WTC11 (cell line): ENCODE measurements around the gene SIGLEC1. TPM values are rescaled to one million over a fixed set of nuclear protein-coding genes. Genes with fewer than 3 reads are reported as not detected.

Source experiments
- ATAC-seq: fragments of 200-7000 bp; cut with Tn5 transposase; 2 replicates; pipeline ENCODE4 v1.10.0; 2021; ENCODE audit warnings: mild to moderate bottlenecking, moderate library complexity
- CTCF ChIA-PET: fragments of 300-600 bp; sonication (Branson Sonifier 250); formaldehyde crosslinking; loops from one replicate; lab custom pipeline; 2021; ENCODE audit warnings: antibody characterized with exemption; lab: Charles Lee
- POLR2A ChIA-PET: fragments of 350-600 bp; sonication (Branson Sonifier 250); formaldehyde crosslinking; loops from one replicate; lab custom pipeline; 2021; ENCODE audit warnings: antibody characterized with exemption; lab: Charles Lee
- DNase-seq: peaks from one replicate; pipeline ENCODE4 v3.0.0; 2021; ENCODE audit warnings: low spot score
- H3K27ac Mint-ChIP-seq: 2 replicates; pipeline ENCODE4 v1.8.0; 2021; ENCODE audit warnings: mixed read lengths
- H3K27me3 Mint-ChIP-seq: 2 replicates; pipeline ENCODE4 v1.8.0; 2021; ENCODE audit warnings: low read depth, mild to moderate bottlenecking, moderate library complexity, mixed read lengths
- H3K36me3 Mint-ChIP-seq: 2 replicates; pipeline ENCODE4 v1.8.0; 2021; ENCODE audit warnings: mixed read lengths
- H3K4me1 Mint-ChIP-seq: 2 replicates; pipeline ENCODE4 v1.8.0; 2022; ENCODE audit warnings: mixed read lengths
- H3K4me3 Mint-ChIP-seq: 2 replicates; pipeline ENCODE4 v1.8.0; 2021; ENCODE audit warnings: mild to moderate bottlenecking, moderate library complexity, mixed read lengths
- H3K9me3 Mint-ChIP-seq: 2 replicates; pipeline ENCODE4 v1.8.0; 2021; ENCODE audit warnings: mixed read lengths
- ATF2 ChIP-seq: sonication (generic); formaldehyde crosslinking; IDR thresholded peaks from 2 replicates; pipeline ENCODE4 v1.8.1; 2022; ENCODE audit warnings: low read depth, missing genetic modification reagents, borderline replicate concordance
- ATF3 ChIP-seq: sonication (generic); formaldehyde crosslinking; conservative IDR thresholded peaks from 2 replicates; pipeline ENCODE4 v1.8.1; 2022; ENCODE audit warnings: mild to moderate bottlenecking, missing genetic modification reagents
- CDX4 ChIP-seq: fragments of 250-450 bp; sonication (Bioruptor Pico); IDR thresholded peaks from 2 replicates; pipeline ENCODE4 v1.9.0; 2021; ENCODE audit warnings: moderate library complexity, mild to moderate bottlenecking, inconsistent platforms, borderline replicate concordance
- CREM ChIP-seq: sonication (generic); formaldehyde crosslinking; IDR thresholded peaks from 2 replicates; pipeline ENCODE4 v1.8.1; 2022; ENCODE audit warnings: mild to moderate bottlenecking, missing genetic modification reagents, moderate library complexity
- E2F4 ChIP-seq: sonication (generic); formaldehyde crosslinking; IDR thresholded peaks from 2 replicates; pipeline ENCODE4 v1.8.1; 2022; ENCODE audit warnings: low read depth, mild to moderate bottlenecking, moderate library complexity, missing genetic modification reagents, borderline replicate concordance
- EMX1 ChIP-seq: fragments of 250-450 bp; sonication (Bioruptor Pico); IDR thresholded peaks from 2 replicates; pipeline ENCODE4 v1.8.0; 2021; ENCODE audit warnings: mild to moderate bottlenecking
- ERG ChIP-seq: fragments of 250-450 bp; sonication (Bioruptor Pico); IDR thresholded peaks from 2 replicates; pipeline ENCODE4 v1.8.0; 2021; ENCODE audit warnings: mild to moderate bottlenecking
- ESRRA ChIP-seq: sonication (generic); formaldehyde crosslinking; IDR thresholded peaks from 2 replicates; pipeline ENCODE4 v1.8.1; 2022; ENCODE audit warnings: mild to moderate bottlenecking, missing genetic modification reagents, borderline replicate concordance
- ETV6 ChIP-seq: sonication (generic); formaldehyde crosslinking; IDR thresholded peaks from 2 replicates; pipeline ENCODE4 v1.8.1; 2022; ENCODE audit warnings: mild to moderate bottlenecking, missing genetic modification reagents
- HMGA2 ChIP-seq: fragments of 250-450 bp; sonication (Bioruptor Pico); IDR thresholded peaks from 2 replicates; pipeline ENCODE4 v1.4.0; 2021; ENCODE audit warnings: mild to moderate bottlenecking, moderate library complexity
- HMGXB4 ChIP-seq: sonication (generic); formaldehyde crosslinking; IDR thresholded peaks from 2 replicates; pipeline ENCODE4 v1.8.1; 2023; ENCODE audit warnings: mild to moderate bottlenecking, moderate library complexity, missing genetic modification reagents
- IRF1 ChIP-seq: sonication (generic); formaldehyde crosslinking; IDR thresholded peaks from 2 replicates; pipeline ENCODE4 v1.8.0; 2023; ENCODE audit warnings: missing genetic modification reagents
- IRF2 ChIP-seq: sonication (generic); formaldehyde crosslinking; IDR thresholded peaks from 2 replicates; pipeline ENCODE4 v1.8.0; 2022; ENCODE audit warnings: low read depth, missing genetic modification reagents, borderline replicate concordance
- JUN ChIP-seq: sonication (generic); formaldehyde crosslinking; IDR thresholded peaks from 2 replicates; pipeline ENCODE4 v1.8.0; 2023; ENCODE audit warnings: mild to moderate bottlenecking, missing genetic modification reagents
- KAT7 ChIP-seq: sonication (generic); formaldehyde crosslinking; IDR thresholded peaks from 2 replicates; pipeline ENCODE4 v1.8.1; 2023; ENCODE audit warnings: missing genetic modification reagents, mild to moderate bottlenecking, borderline replicate concordance
- MXD4 ChIP-seq: fragments of 250-450 bp; sonication (Bioruptor Pico); IDR thresholded peaks from 2 replicates; pipeline ENCODE4 v1.8.0; 2021; ENCODE audit warnings: mild to moderate bottlenecking, moderate library complexity, borderline replicate concordance
- MYBL2 ChIP-seq: sonication (generic); formaldehyde crosslinking; IDR thresholded peaks from 2 replicates; pipeline ENCODE4 v1.8.1; 2023; ENCODE audit warnings: mild to moderate bottlenecking, moderate library complexity, missing genetic modification reagents
- OVOL2 ChIP-seq: fragments of 250-450 bp; sonication (Bioruptor Pico); IDR thresholded peaks from 2 replicates; pipeline ENCODE4 v1.9.0; 2021; ENCODE audit warnings: mild to moderate bottlenecking, borderline replicate concordance
- SMAD4 ChIP-seq: sonication (generic); formaldehyde crosslinking; IDR thresholded peaks from 2 replicates; pipeline ENCODE4 v1.8.0; 2022; ENCODE audit warnings: mild to moderate bottlenecking, missing genetic modification reagents
- TEAD1 ChIP-seq: sonication (generic); formaldehyde crosslinking; IDR thresholded peaks from 2 replicates; pipeline ENCODE4 v1.8.0; 2022; ENCODE audit warnings: mild to moderate bottlenecking, missing genetic modification reagents
- TEAD4 ChIP-seq: sonication (generic); formaldehyde crosslinking; IDR thresholded peaks from 2 replicates; pipeline ENCODE4 v1.8.0; 2022; ENCODE audit warnings: mild to moderate bottlenecking, missing genetic modification reagents
- ZMAT4 ChIP-seq: fragments of 250-450 bp; sonication (Bioruptor Pico); IDR thresholded peaks from 2 replicates; pipeline ENCODE4 v1.9.0; 2021; ENCODE audit warnings: mild to moderate bottlenecking
- ZNF138 ChIP-seq: sonication (generic); formaldehyde crosslinking; conservative IDR thresholded peaks from 2 replicates; pipeline ENCODE4 v1.8.1; 2022; ENCODE audit warnings: mild to moderate bottlenecking, moderate library complexity, missing genetic modification reagents
- ZNF281 ChIP-seq: sonication (generic); formaldehyde crosslinking; IDR thresholded peaks from 2 replicates; pipeline ENCODE4 v1.8.0; 2023; ENCODE audit warnings: mild to moderate bottlenecking, missing genetic modification reagents
- ZNF317 ChIP-seq: sonication (generic); formaldehyde crosslinking; IDR thresholded peaks from 2 replicates; pipeline ENCODE4 v1.8.1; 2023; ENCODE audit warnings: low read depth, mild to moderate bottlenecking, moderate library complexity, missing genetic modification reagents, borderline replicate concordance
- total RNA-seq: library from RNA; stranded (reverse); gene quantifications from 3 replicates; pipeline ENCODE4 v1.2.3, GENCODE V29; 2021

Gene SIGLEC1
- total RNA-seq, 1 experiment from 2014 or later = 0.04 TPM

GRCh38 chr20:3743251-3743650 lies 30.9 kb upstream of the SIGLEC1 start:
- no peak for TF ChIP-seq SMAD4 (CRISPR knock-in tag)
- no peak for TF ChIP-seq CREM (CRISPR knock-in tag)
- TF ChIP-seq ZNF317 (CRISPR knock-in tag) = no peak
- no peak for TF ChIP-seq EMX1 (CRISPR knock-in tag)
- no peak for TF ChIP-seq CDX4 (CRISPR knock-in tag)
- no peak for TF ChIP-seq ATF2
- TF ChIP-seq IRF2 (CRISPR knock-in tag) = no peak
- TF ChIP-seq E2F4 (CRISPR knock-in tag) = no peak
- no peak for TF ChIP-seq KAT7 (CRISPR knock-in tag)
- no peak for TF ChIP-seq ZMAT4 (CRISPR knock-in tag)
- TF ChIP-seq TEAD1 (CRISPR knock-in tag) = no peak
- TF ChIP-seq HMGXB4 (CRISPR knock-in tag) = no peak
- TF ChIP-seq MXD4 (CRISPR knock-in tag) = no peak
- TF ChIP-seq MYBL2 (CRISPR knock-in tag) = no peak
- CTCF ChIA-PET = interaction anchor here (0.8 to 2.8 kb wide), 5 partner anchors 10 to 66 kb away, joined by 3 to 28 read pairs (median 7); partner anchors contain the start of gene ADISSP
- Mint-ChIP-seq H3K27ac (no peak overlapping the region), H3K36me3 (no peaks in the 10 kb centered on the region), H3K9me3 (no peaks in the 10 kb centered on the region), H3K4me1 (peaks cover 33% of the 10 kb centered on the region), H3K27me3 (peaks cover 31% of the 10 kb centered on the region), H3K4me3 (no peak overlapping the region)
- POLR2A ChIA-PET = no interaction called here
- no peak for DNase-seq
- ATAC-seq = no peak

- no peak overlapping the region for H3K4me3 Mint-ChIP-seq
- H3K4me1 Mint-ChIP-seq = peaks cover 36% of the 10 kb centered on the region
- H3K9me3 Mint-ChIP-seq = no peaks in the 10 kb centered on the region
- no peak overlapping the region; the same call in 1 of the 2 replicates for H3K27ac Mint-ChIP-seq
- no peaks in the 10 kb centered on the region for H3K36me3 Mint-ChIP-seq
- ChIA-PET CTCF (interaction anchor here (1.0 to 3.7 kb wide), 8 partner anchors 8 to 65 kb away, joined by 3 to 47 read pairs (median 7); partner anchors contain the start of genes ADISSP and HSPA12B), POLR2A (no interaction called here)
- ATAC-seq (no peak), DNase-seq (no peak)
- H3K27me3 Mint-ChIP-seq = peaks cover 19% of the 10 kb centered on the region
- TF ChIP-seq IRF1 (no peak), OVOL2 (CRISPR knock-in tag) (no peak), HMGA2 (CRISPR knock-in tag) (no peak), JUN (CRISPR knock-in tag) (no peak), ERG (CRISPR knock-in tag) (no peak), ETV6 (CRISPR knock-in tag) (no peak), ZNF281 (CRISPR knock-in tag) (no peak), IRF2 (CRISPR knock-in tag) (no peak), ESRRA (no peak), ATF3 (CRISPR knock-in tag) (no peak), TEAD4 (CRISPR knock-in tag) (no peak), ZNF138 (CRISPR knock-in tag) (no peak)
Measured at GRCh38 chr20:3741836-3742458, 29.5 kb upstream of the SIGLEC1 start.
